ENCODE data around the gene PMEPA1. TPM values are rescaled to one million over a fixed set of nuclear protein-coding genes. Genes with fewer than 3 reads are reported as not detected.

Gene PMEPA1
- total and polyA plus RNA-seq, 10 donors = 4.8 to 15.7 (median 9.2) TPM

DNA sequence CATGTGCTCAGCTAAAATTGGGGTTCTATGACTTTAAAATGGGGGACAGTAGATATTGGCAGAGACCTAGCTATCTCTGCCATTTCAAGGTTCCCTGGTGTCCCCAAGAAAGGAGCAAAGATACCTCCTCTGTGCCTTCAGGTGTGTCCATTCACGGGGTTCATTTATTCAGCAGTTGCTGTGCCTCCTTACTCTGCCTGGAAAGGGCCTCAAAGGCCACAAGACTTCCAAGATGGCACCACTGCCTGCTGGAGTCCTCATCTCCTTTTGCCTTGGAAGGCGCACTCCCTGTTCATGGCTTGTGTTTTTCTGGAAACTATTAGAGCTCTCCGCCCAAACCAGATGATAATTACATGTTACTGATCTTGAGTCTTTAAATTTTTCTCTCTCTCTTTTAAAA lies 85.7 kb downstream of the PMEPA1 start:
- intact Hi-C loops (cut with DNase I; ENCODE audit: low total_unique reads) = no loop called here
- no peak for TF ChIP-seq POLR2A (IDR thresholded peaks at IDR 0.05)
- TF ChIP-seq POLR2AphosphoS5 (IDR thresholded peaks at IDR 0.05) = no peak
- TF ChIP-seq, protein P1, sequence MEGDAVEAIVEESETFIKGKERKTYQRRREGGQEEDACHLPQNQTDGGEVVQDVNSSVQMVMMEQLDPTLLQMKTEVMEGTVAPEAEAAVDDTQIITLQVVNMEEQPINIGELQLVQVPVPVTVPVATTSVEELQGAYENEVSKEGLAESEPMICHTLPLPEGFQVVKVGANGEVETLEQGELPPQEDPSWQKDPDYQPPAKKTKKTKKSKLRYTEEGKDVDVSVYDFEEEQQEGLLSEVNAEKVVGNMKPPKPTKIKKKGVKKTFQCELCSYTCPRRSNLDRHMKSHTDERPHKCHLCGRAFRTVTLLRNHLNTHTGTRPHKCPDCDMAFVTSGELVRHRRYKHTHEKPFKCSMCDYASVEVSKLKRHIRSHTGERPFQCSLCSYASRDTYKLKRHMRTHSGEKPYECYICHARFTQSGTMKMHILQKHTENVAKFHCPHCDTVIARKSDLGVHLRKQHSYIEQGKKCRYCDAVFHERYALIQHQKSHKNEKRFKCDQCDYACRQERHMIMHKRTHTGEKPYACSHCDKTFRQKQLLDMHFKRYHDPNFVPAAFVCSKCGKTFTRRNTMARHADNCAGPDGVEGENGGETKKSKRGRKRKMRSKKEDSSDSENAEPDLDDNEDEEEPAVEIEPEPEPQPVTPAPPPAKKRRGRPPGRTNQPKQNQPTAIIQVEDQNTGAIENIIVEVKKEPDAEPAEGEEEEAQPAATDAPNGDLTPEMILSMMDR (IDR thresholded peaks at IDR 0.05 in 8 of 11, conservative IDR thresholded peaks at IDR 0.05 in 3 of 11) = no peak
- 87 to 96% (median 92%) methylated on average over 3 of the region's 3 CpGs for WGBS, 5 donors
- H3K9me3 ChIP-seq = peaks cover 0 to 21% (median 11%) of the 10 kb centered on the region in 8 donors
- DNase-seq = no peak
- no peaks in the 10 kb centered on the region for H3K27me3 ChIP-seq (replicated peaks in 1 of 7)
- peaks cover 0 to 8% (median 0%) of the 10 kb centered on the region in 6 donors for H3K36me3 ChIP-seq
- peaks cover 26 to 66% (median 60%) of the 10 kb centered on the region in 6 donors for H3K4me1 ChIP-seq
- no peak overlapping the region for H3K4me3 ChIP-seq
- no peak overlapping the region for H3K27ac ChIP-seq

DNA sequence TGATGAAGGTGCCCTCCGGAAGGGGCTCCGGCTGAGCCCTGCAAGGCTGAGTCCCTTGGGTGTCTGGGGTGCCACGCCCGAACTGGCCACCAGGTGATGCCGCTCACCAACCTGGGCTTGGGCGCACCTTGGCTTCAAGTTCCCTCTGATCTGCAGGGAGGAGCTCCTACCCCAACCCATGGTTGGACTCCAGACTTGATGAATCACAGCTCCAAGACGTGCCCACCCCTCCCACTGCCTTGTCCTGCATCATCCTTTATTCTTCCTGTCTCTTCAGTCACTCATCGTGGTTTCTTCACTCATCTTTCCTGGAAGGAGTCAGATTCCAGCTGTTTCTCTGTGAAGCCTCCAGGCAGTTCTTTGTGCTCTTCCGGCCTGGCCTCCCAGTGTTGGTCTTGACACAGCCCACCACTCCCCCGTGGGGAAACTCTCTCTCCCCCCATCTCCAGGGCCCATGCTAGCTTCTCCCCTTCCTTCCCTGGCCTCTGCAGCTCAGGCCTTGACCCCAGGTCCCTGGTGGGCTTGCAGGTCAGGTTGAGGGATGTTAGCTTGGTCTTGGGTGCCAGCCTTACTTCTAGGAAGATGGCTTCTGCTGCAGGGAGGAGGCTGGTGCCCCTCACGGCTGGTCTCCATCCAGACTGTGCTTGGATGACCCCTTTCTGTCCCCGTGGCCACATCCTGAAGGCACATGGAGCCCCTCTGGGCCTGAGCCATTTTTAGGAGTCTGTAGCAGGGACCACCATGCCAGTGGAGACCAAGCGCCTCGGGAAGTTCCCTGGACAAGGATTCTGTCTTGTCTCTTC lies 87.0 kb downstream of the PMEPA1 start:
- H3K27ac ChIP-seq = peak overlapping the region in 1 of 8 donors; percentile 96
- 66 to 78% (median 71%) methylated on average over 14 of the region's 14 CpGs for WGBS, 5 donors
- H3K4me3 ChIP-seq = no peak overlapping the region
- TF ChIP-seq POLR2A (IDR thresholded peaks at IDR 0.05) (no peak), POLR2AphosphoS5 (IDR thresholded peaks at IDR 0.05) (peak in 1 of 3 donors; percentile 17)
- TF ChIP-seq, protein P1 (IDR thresholded peaks at IDR 0.05 in 8 of 11, conservative IDR thresholded peaks at IDR 0.05 in 3 of 11) = peak; percentile 36 to 84 (median 69)
- peaks cover 26 to 66% (median 61%) of the 10 kb centered on the region in 6 donors for H3K4me1 ChIP-seq
- intact Hi-C loops (cut with DNase I; ENCODE audit: low total_unique reads) = no loop called here
- H3K9me3 ChIP-seq = peaks cover 0 to 21% (median 11%) of the 10 kb centered on the region in 8 donors
- peak; percentile 93 for DNase-seq
- no peaks in the 10 kb centered on the region for H3K27me3 ChIP-seq (replicated peaks in 1 of 7)
- peaks cover 0 to 8% (median 0%) of the 10 kb centered on the region in 6 donors for H3K36me3 ChIP-seq

DNA sequence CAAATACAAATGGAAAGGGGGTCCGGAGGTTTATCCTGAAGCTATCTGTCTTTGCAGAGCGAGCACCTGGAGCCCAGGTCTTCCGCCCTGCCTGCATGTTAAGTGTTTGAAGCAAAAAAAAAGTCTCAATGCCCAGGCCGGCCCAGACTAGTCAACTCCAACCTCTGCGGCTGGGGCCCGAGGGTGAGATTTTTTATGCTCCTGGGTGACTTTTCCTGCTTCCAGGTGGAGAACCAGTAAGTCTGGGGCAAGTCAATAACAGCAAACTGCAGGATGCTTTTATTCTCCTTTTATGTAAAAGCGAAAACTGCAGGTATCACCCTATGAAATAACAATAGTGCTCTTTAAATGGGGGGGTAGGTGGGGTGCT lies 87.6 kb downstream of the PMEPA1 start:
- Histone ChIP-seq H3K27me3 (replicated peaks in 1 of 7) (no peaks in the 10 kb centered on the region), H3K9me3 (peaks cover 0 to 21% (median 11%) of the 10 kb centered on the region in 8 donors), H3K4me3 (no peak overlapping the region), H3K36me3 (peaks cover 0 to 8% (median 0%) of the 10 kb centered on the region in 6 donors), H3K4me1 (peaks cover 20 to 66% (median 61%) of the 10 kb centered on the region in 6 donors), H3K27ac (peak overlapping the region in 3 of 8 donors; percentile 89 to 96 (median 93))
- 85 to 94% (median 90%) methylated on average over 7 of the region's 7 CpGs for WGBS, 5 donors
- TF ChIP-seq, protein P1 (IDR thresholded peaks at IDR 0.05 in 8 of 11, conservative IDR thresholded peaks at IDR 0.05 in 3 of 11) = no peak
- TF ChIP-seq POLR2A (IDR thresholded peaks at IDR 0.05) = no peak
- intact Hi-C loops (cut with DNase I; ENCODE audit: low total_unique reads) = no loop called here
- no peak for DNase-seq
